Activated naive CD4-positive, alpha-beta T cell treated with anti-CD3 and anti-CD28 coated beads, Interleukin-2, amount 50 U/mL, for 24 hours (primary cell): Measurements from ENCODE around the gene TMEM240.
"Not testable (repeated sequence)": the region's sequence is repeated elsewhere in the genome, so short reads cannot be mapped to it uniquely, and the experiment has no call there.

Experiments used
- H3K27ac Mint-ChIP-seq: one replicate; pipeline ENCODE4 v1.8.0; 2021; ENCODE audit warnings: mild to moderate bottlenecking, mixed read lengths
- H3K27me3 Mint-ChIP-seq: one replicate; pipeline ENCODE4 v1.8.0; 2021; ENCODE audit warnings: mixed read lengths
- H3K36me3 Mint-ChIP-seq: one replicate; pipeline ENCODE4 v1.8.0; 2021; ENCODE audit warnings: mixed read lengths
- H3K4me1 Mint-ChIP-seq: one replicate; pipeline ENCODE4 v1.8.0; 2021; ENCODE audit warnings: mixed read lengths
- H3K4me3 Mint-ChIP-seq: one replicate; pipeline ENCODE4 v1.8.0; 2021; ENCODE audit warnings: mild to moderate bottlenecking, mixed read lengths
- H3K9me3 Mint-ChIP-seq: one replicate; pipeline ENCODE4 v1.8.0; 2021; ENCODE audit warnings: mixed read lengths

TMEM240 gene

DNA sequence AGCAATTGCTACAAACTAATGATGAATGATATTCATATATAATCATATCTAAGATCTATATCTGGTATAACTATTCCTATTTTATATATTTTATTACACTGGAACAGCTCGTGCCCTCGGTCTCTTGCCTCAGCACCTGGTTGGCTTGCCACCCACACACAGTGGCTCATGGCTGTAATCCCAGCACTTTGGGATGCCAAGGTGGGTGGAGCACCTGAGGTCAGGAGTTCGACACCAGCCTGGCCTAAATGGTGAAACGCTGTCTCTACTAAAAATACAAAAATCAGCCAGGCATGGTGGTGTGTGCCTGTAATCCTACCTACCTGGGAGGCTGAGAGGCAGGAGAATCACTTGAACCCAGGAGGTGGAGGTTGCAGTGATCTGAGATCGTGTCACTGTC lies 34.6 kb downstream of the TMEM240 start:
- not testable (repeated sequence) for H3K27me3 Mint-ChIP-seq, H3K27ac Mint-ChIP-seq, H3K36me3 Mint-ChIP-seq, H3K9me3 Mint-ChIP-seq
- Mint-ChIP-seq H3K4me3 (peak overlapping the region; percentile 31), H3K4me1 (peaks cover 14% of the 10 kb centered on the region)

DNA sequence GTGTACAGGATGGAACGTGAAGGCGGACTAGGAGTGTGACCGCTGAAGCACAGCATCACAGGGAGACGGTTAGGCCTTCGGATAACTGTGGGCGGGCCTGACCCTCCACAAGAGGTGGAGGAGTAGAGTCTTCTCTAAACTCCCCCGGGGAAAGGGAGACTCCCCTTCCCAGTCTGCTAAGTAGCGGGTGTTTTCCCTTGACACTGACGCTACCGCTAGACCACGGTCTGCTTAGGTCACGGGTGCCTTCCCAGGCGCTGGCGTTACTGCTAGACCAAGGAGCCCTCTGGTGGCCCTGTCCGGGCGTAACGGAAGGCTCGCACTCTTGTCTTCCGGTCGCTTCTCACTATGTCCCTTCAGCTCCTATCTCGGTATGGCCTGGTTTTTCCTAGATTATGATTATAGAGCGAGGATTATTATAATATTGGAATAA lies 35.0 kb downstream of the TMEM240 start:
- H3K4me3 Mint-ChIP-seq = peak overlapping the region; percentile 80
- H3K4me1 Mint-ChIP-seq = peaks cover 12% of the 10 kb centered on the region
- not testable (repeated sequence) for H3K27ac Mint-ChIP-seq, H3K9me3 Mint-ChIP-seq, H3K36me3 Mint-ChIP-seq, H3K27me3 Mint-ChIP-seq

DNA sequence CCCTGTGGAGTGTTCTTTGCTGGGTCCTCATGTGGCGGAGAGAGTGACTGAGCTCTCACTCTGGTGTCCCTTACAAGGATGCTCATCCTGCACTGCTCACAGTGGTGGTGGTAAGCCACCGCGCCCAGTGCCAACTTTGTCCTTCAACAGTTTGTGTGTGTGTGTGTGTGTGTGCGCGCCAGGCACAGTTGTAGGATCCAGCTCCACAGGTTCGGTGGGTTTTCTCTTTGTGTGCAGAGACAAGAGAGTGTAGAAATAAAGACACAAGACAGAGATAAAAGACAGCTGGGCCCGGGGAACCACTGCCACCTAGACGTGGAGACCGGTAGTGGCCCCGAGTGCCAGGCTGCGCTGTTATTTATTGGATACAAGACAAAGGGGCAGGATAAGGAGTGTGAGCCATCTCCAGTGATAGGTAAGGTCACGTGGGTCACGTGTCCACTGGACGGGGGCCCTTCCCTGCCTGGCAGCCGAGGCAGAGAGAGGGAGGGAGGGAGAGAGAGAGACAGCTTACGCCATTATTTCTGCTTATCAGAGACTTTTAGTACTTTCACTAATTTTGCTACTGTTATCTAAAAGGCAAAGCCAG lies 35.6 kb downstream of the TMEM240 start:
- peaks cover 12% of the 10 kb centered on the region for H3K4me1 Mint-ChIP-seq
- H3K36me3 Mint-ChIP-seq, H3K9me3 Mint-ChIP-seq, H3K27me3 Mint-ChIP-seq: not testable (repeated sequence)
- H3K4me3 Mint-ChIP-seq = peak overlapping the region; percentile 80
- H3K27ac Mint-ChIP-seq = peak overlapping the region; percentile 76

DNA sequence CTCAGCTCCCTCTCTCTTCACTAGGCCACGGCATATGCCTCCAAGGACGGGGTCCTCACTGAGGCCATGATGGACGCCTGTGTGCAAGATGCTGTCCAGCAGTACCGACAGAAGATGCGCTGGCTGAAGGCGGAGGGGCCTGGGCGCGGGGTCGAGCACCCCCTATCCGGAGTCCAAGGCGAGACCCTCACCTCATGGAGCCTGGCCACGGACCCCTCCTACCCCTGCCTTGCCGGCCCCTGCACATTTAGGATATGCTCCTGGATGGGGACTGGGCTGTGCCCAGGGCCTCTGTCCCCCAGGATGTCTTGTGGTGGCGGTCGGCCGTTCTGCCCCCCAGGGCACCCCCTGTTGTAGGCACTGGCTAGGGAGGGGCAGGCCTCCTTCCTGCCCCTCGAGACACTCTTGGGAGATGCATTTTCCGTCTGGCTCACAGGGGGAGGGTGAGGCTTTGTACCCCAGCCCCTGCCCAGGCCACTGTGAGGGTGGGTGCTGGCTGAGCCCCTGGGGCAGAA lies 44.9 kb downstream of the TMEM240 start:
- H3K36me3 Mint-ChIP-seq = peaks cover 14% of the 10 kb centered on the region
- H3K4me3 Mint-ChIP-seq, H3K27ac Mint-ChIP-seq, H3K9me3 Mint-ChIP-seq, H3K4me1 Mint-ChIP-seq, H3K27me3 Mint-ChIP-seq: not testable (repeated sequence)

DNA sequence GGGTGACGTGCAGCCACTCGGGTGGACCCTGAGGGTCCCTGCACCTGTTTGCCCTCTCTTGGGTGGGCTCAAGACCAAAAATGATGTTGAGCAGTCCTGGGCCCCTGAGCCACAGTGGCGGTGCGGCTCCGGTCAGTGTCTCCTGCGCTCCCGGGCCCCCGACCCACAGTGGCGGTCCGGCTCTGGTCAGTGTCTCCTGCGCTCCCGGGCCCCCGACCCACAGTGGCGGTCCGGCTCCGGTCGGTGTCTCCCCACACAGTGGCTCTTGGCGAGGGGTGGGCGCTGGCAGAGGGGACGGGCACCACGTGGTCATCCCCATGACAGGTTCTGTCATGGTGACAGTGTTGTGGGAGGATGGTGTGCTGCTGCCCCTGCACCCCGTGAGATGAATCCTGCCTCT lies 46.1 kb downstream of the TMEM240 start:
- H3K9me3 Mint-ChIP-seq, H3K27me3 Mint-ChIP-seq, H3K4me1 Mint-ChIP-seq, H3K27ac Mint-ChIP-seq, H3K4me3 Mint-ChIP-seq: not testable (repeated sequence)
- peaks cover 16% of the 10 kb centered on the region for H3K36me3 Mint-ChIP-seq

DNA sequence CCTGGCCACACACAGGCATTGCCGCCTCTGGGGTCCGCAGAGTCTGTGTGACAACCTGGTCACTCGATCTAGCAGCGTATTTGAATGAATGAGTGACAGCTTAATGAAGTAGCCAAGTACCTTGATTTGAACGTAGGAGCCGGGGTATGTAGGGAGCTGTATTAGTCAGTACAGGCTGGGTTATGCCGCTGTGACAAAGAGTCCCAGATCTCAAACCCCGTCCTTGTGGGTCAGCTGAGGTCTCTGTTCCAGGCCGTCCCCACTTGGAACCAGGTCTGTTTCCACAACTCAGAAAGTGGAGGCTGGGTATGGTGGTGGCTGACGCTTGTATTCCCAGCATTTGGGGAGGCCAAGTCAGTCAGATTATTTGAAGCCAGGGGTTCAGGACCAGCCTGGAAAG lies 48.8 kb downstream of the TMEM240 start:
- Mint-ChIP-seq H3K9me3 (no peaks in the 10 kb centered on the region), H3K36me3 (peaks cover 16% of the 10 kb centered on the region), H3K27ac (no peak overlapping the region), H3K4me1 (no peaks in the 10 kb centered on the region), H3K4me3 (no peak overlapping the region), H3K27me3 (no peaks in the 10 kb centered on the region)

DNA sequence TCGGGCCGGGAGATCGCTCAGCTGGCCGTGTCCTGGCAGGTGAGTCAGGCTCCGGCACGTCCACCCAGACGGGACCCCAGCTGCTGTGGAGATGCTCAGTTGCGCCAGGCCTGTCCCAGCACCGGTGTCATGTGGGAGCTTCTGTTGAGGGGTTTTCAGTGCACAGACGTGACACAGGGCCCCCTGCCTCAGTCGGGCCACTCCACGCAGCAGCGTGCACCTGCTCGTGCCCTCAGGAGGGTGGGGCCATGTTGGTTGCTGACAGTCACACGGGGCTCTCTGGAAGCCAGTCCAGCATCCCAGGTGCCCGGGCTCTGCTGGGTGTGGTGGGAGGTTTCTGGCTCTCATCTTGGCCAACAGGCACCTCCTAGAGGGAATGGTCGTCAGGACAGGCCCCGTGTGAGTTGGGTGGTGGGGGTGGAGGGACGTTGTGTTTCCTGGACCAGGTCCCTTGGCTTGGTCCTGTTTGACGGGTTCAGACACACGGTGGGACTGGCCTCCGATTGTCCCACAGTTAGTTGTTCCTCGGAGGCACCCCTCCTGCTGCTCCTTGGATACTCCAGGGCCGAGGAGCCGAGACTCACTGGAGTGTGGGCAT lies 49.7 kb downstream of the TMEM240 start:
- Mint-ChIP-seq H3K4me1 (no peaks in the 10 kb centered on the region), H3K9me3 (no peaks in the 10 kb centered on the region), H3K36me3 (peaks cover 16% of the 10 kb centered on the region), H3K27ac (no peak overlapping the region), H3K4me3 (no peak overlapping the region), H3K27me3 (no peaks in the 10 kb centered on the region)

DNA sequence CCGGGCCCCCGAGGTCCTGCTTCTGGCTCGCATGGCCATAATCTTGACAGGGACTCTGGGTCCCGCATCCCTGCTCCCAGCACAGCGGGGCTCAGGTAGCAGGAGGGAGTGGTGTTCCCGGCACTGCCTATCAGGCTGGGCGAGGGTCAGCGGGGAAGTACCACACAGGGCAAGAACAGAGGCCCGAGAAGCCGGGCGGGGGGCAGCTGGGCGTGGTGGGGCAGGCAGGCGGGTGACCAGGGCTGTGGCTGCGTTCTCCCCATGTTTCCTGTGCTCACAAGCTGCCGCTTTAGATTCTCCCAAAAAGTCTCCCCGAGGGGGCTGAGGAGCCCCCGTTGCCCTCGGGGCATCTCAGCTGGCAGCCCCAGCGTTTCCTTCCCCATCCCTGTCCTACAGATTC lies 50.6 kb downstream of the TMEM240 start:
- H3K9me3 Mint-ChIP-seq = no peaks in the 10 kb centered on the region
- peaks cover 16% of the 10 kb centered on the region for H3K36me3 Mint-ChIP-seq
- H3K4me1 Mint-ChIP-seq = no peaks in the 10 kb centered on the region
- no peaks in the 10 kb centered on the region for H3K27me3 Mint-ChIP-seq
- H3K4me3 Mint-ChIP-seq = no peak overlapping the region
- no peak overlapping the region for H3K27ac Mint-ChIP-seq

DNA sequence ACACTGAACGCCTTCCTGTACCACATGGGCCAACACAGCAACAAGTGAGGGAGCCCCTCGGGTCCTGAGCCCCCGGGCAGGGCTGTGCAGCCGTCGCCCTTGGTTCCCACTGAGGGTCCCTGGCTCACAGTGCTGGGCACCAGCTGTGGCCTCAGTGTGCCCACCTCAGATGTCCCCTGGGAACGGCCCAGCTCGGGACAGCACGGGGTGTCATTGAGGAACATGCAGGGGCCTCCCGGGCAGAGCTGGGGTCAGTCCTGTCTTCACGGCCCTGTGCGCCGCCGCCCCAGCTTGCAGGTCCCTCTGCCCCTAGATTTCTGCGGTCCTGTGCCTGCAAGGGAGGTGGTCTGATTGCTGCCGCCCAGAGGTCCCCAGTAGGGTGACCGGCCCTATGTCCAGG lies 51.2 kb downstream of the TMEM240 start:
- no peak overlapping the region for H3K4me3 Mint-ChIP-seq
- no peaks in the 10 kb centered on the region for H3K9me3 Mint-ChIP-seq
- no peaks in the 10 kb centered on the region for H3K27me3 Mint-ChIP-seq
- peaks cover 16% of the 10 kb centered on the region for H3K36me3 Mint-ChIP-seq
- H3K4me1 Mint-ChIP-seq = no peaks in the 10 kb centered on the region
- H3K27ac Mint-ChIP-seq = no peak overlapping the region

DNA sequence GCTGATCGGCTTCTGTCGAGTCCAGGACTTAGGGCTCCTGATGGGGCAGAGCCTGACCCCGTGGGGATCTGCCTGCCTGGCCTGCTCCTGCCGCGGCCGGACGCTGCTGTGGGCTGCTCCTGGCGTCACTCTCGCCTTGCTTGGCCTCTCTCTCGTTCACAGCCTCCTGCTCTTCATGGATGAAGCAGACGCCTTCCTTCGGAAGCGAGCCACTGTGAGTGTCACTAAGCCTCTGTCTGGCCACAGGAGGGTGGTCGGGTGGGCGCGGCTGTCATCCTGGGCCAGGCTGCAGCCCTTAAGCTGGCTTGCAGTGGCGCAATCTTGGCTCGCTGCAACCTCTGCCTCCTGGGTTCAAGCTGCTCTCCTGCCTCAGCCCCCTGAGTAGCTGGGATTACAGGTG lies 52.7 kb downstream of the TMEM240 start:
- Mint-ChIP-seq H3K27me3 (no peaks in the 10 kb centered on the region), H3K27ac (peak overlapping the region; percentile 30), H3K9me3 (no peaks in the 10 kb centered on the region), H3K4me1 (no peaks in the 10 kb centered on the region), H3K4me3 (no peak overlapping the region), H3K36me3 (peaks cover 5% of the 10 kb centered on the region)

DNA sequence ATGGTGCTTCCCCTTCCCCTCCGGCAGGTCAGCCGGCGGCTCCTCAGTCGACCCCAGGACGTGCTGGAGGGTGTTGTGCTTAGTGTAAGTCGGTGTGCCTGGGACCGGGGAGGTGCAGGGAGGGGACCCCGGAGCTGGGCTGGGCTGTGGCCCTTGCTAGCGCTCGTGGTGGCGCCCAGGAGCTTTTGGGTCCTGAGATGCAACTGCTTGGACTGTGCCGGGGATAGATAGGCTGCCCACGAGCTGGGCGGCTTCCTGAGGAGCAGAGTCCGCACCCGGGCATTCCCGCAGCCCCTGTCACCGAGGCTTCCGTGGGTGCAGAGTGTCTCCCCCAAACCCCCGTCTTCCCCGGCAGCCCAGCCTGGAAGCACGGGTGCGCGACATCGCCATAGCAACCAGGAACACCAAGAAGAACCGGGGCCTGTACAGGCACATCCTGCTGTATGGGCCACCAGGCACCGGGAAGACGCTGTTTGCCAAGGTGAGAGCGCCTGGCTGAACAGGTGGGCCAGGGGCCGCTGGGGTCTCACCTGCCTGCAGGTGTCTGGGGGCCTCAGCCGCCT lies 54.6 kb downstream of the TMEM240 start:
- not testable (repeated sequence) for H3K27ac Mint-ChIP-seq, H3K27me3 Mint-ChIP-seq, H3K9me3 Mint-ChIP-seq, H3K4me3 Mint-ChIP-seq, H3K36me3 Mint-ChIP-seq, H3K4me1 Mint-ChIP-seq

DNA sequence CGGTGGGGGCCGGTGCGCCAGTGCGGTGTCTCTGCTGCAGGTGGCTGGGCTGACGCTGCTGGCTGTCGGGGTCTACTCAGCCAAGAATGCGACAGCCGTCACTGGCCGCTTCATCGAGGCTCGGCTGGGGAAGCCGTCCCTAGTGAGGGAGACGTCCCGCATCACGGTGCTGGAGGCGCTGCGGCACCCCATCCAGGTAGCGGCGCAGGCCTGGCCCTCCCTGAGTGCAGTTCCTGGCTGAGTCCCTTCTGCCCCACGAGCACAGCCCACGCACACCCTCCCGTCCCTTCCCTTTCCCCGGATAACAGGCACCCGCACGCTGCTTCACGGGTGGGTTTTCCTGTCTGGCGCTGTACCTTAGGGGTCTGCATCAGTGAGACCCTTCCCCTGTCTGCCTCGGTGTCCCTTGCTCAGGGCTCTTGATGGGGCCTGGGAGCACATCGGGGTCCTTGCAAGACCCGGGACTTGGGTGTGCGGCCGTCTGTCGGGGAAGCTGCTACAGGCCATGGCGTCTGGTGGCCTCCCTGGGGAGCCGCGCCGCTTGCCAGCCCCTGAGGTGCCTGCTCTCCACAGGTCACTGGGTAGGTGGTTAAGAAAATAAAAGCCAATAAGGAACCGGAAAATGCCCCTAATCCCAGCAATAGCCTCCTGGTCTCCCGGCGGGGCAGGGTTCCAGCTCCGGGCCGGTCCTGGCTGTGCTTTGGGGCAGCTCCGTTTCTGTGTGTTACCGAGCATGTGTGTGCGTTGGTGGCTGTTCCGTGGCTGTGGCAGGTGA lies 55.3 kb downstream of the TMEM240 start:
- not testable (repeated sequence) for H3K4me3 Mint-ChIP-seq, H3K27ac Mint-ChIP-seq, H3K9me3 Mint-ChIP-seq, H3K27me3 Mint-ChIP-seq, H3K4me1 Mint-ChIP-seq, H3K36me3 Mint-ChIP-seq
